ENCODE results near the gene LRP1B.

Gene LRP1B

GRCh38 chr2:141701618-141702017 is 429.2 kb downstream of the LRP1B start:
- TF ChIP-seq, protein P1, sequence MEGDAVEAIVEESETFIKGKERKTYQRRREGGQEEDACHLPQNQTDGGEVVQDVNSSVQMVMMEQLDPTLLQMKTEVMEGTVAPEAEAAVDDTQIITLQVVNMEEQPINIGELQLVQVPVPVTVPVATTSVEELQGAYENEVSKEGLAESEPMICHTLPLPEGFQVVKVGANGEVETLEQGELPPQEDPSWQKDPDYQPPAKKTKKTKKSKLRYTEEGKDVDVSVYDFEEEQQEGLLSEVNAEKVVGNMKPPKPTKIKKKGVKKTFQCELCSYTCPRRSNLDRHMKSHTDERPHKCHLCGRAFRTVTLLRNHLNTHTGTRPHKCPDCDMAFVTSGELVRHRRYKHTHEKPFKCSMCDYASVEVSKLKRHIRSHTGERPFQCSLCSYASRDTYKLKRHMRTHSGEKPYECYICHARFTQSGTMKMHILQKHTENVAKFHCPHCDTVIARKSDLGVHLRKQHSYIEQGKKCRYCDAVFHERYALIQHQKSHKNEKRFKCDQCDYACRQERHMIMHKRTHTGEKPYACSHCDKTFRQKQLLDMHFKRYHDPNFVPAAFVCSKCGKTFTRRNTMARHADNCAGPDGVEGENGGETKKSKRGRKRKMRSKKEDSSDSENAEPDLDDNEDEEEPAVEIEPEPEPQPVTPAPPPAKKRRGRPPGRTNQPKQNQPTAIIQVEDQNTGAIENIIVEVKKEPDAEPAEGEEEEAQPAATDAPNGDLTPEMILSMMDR (IDR thresholded peaks at IDR 0.05; ENCODE audit: unreplicated experiment in 3 of 3), result no peak
- Mint-ChIP-seq H3K9me3 (no peaks in the 10 kb centered on the region), H3K4me3 (no peak overlapping the region), H3K36me3 (ENCODE audit: low read depth) (no peaks in the 10 kb centered on the region), H3K27ac (no peak overlapping the region), H3K4me1 (peaks cover 4% of the 10 kb centered on the region), H3K27me3 (ENCODE audit: low read depth) (no peaks in the 10 kb centered on the region)

DNA sequence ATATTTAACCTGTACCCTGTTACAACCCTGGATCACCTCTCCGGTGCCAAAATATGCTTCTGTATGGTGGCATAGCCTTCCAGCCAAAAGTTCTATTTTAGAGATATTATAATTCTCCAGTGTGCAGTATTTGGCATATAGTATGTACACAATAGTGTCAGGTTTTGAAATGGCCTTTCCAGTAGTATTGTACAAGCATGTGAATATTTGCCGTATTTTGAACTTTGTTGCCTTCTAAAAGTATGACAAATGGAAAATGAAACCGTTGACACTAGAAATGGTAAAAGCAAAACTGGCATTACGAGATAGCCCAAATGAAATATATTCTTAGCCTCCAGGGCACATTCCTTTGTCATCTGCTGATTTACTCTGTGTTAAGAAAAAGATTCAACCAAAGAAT is 431.2 kb downstream of the LRP1B start:
- Mint-ChIP-seq H3K9me3 (no peaks in the 10 kb centered on the region), H3K4me1 (no peaks in the 10 kb centered on the region), H3K27me3 (ENCODE audit: low read depth) (no peaks in the 10 kb centered on the region), H3K4me3 (no peak overlapping the region), H3K27ac (no peak overlapping the region), H3K36me3 (ENCODE audit: low read depth) (no peaks in the 10 kb centered on the region)
- TF ChIP-seq, protein P1 (IDR thresholded peaks at IDR 0.05; ENCODE audit: unreplicated experiment in 3 of 3), result no peak

DNA sequence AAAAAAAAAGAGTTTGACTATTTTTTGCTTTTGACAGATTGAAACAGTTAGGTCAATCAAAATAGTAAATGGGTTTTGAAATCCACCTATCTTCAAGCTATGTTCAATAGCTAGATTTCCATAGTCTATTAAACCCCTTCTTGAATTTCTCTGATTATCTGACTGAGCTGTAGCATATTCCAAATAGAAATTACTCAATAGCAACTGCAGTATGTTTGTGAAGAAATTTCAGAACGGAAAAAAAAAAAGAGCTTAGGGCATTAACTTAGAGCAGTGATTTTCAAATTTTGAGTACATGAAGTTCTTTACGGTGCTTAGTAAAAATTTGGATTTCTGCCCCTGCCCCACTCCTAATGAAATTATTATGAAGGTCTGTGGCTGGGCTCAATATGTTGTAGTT is 432.3 kb downstream of the LRP1B start:
- H3K27ac Mint-ChIP-seq, result no peak overlapping the region
- H3K9me3 Mint-ChIP-seq, result no peaks in the 10 kb centered on the region
- H3K36me3 Mint-ChIP-seq (ENCODE audit: low read depth), result no peaks in the 10 kb centered on the region
- TF ChIP-seq, protein P1 (IDR thresholded peaks at IDR 0.05; ENCODE audit: unreplicated experiment in 3 of 3), result no peak
- no peak overlapping the region for H3K4me3 Mint-ChIP-seq
- no peaks in the 10 kb centered on the region for H3K27me3 Mint-ChIP-seq (ENCODE audit: low read depth)
- H3K4me1 Mint-ChIP-seq, result no peaks in the 10 kb centered on the region

- H3K4me3 Mint-ChIP-seq, result no peak overlapping the region
- H3K9me3 Mint-ChIP-seq, result no peaks in the 10 kb centered on the region
- no peak overlapping the region for H3K27ac Mint-ChIP-seq
- H3K27me3 Mint-ChIP-seq (ENCODE audit: low read depth), result no peaks in the 10 kb centered on the region
- TF ChIP-seq, protein P1 (IDR thresholded peaks at IDR 0.05; ENCODE audit: unreplicated experiment in 3 of 3), result no peak
- no peaks in the 10 kb centered on the region for H3K36me3 Mint-ChIP-seq (ENCODE audit: low read depth)
- H3K4me1 Mint-ChIP-seq, result no peaks in the 10 kb centered on the region
Measured at GRCh38 chr2:141697035-141697434, 433.8 kb downstream of the LRP1B start.

DNA sequence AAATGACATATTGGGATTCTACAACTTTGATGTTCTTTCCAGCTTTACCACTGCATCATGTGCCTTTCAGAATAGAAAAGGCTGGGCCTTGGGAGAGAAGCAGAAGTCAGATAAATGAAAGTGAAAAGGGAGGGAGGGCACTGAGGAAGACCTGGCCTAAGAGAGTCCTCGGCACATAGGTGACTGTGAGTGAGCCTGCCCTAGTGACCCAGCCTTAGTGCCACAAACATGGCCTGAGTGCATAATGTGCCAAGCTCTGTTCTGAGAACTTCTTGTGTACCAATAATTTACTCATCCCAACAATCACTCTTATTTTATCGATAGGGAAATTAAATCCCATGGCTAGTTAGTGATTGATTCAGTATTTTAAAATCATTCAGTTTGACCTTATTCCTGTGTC is 436.6 kb downstream of the LRP1B start:
- TF ChIP-seq, protein P1 (IDR thresholded peaks at IDR 0.05; ENCODE audit: unreplicated experiment in 3 of 3), result no peak
- H3K27me3 Mint-ChIP-seq (ENCODE audit: low read depth), result no peaks in the 10 kb centered on the region
- no peak overlapping the region for H3K4me3 Mint-ChIP-seq
- H3K36me3 Mint-ChIP-seq (ENCODE audit: low read depth), result no peaks in the 10 kb centered on the region
- no peak overlapping the region for H3K27ac Mint-ChIP-seq
- no peaks in the 10 kb centered on the region for H3K4me1 Mint-ChIP-seq
- no peaks in the 10 kb centered on the region for H3K9me3 Mint-ChIP-seq

DNA sequence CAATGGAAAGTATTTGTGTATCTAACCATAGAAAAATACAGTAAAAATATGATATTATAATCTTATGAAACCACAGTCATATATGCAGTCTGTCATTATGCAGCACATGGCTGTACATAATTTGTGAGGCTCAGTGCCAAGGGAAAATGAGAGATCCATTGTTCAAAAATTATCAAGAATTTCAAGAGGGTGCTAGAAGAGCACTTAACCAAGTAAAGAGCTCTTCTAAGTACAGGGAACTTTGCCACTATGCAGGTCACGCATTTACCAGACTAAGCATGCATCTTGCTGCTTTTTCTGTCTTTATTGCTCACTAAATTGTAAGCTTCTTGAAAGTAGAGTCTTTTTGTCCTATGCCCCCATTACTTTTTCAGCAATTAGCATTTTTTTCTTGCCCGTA is 438.0 kb downstream of the LRP1B start:
- H3K27me3 Mint-ChIP-seq (ENCODE audit: low read depth), result no peaks in the 10 kb centered on the region
- no peaks in the 10 kb centered on the region for H3K4me1 Mint-ChIP-seq
- no peaks in the 10 kb centered on the region for H3K36me3 Mint-ChIP-seq (ENCODE audit: low read depth)
- H3K9me3 Mint-ChIP-seq, result no peaks in the 10 kb centered on the region
- H3K4me3 Mint-ChIP-seq, result no peak overlapping the region
- TF ChIP-seq, protein P1 (IDR thresholded peaks at IDR 0.05; ENCODE audit: unreplicated experiment in 3 of 3), result no peak
- no peak overlapping the region for H3K27ac Mint-ChIP-seq

All from nephron (organoid).